CD4-positive, CD25-positive, alpha-beta regulatory T cell (primary cell): Measurements from ENCODE around the gene NUDT1. TPM values are rescaled to one million over a fixed set of nuclear protein-coding genes. Genes with fewer than 3 reads are reported as not detected.

Source experiments
- ATAC-seq, 2 donors: fragments of 150-1000 bp; cut with Tn5 transposase; one replicate each; pipeline ENCODE4 v1.10.0; 2021; ENCODE audit warnings: low read depth in 2 of 2, moderate number of reproducible peaks in 2 of 2, moderate library complexity in 1 of 2
- DNase-seq, 3 donors: peaks; one replicate each; pipeline versions ENCODE4 v3.0.0 to v3.0.0-alpha.2; 2012 to 2022; ENCODE audit warnings: mixed read lengths in 1 of 3
- H3K27ac ChIP-seq: one replicate; pipeline ENCODE4 v1.7.0; 2013; ENCODE audit warnings: mild to moderate bottlenecking, low read length; ENCODE audit not compliant: insufficient read depth, poor library complexity, severe bottlenecking
- H3K27me3 ChIP-seq: one replicate; pipeline ENCODE4 v1.7.0; 2013; ENCODE audit warnings: low read length; ENCODE audit not compliant: control insufficient read depth, insufficient read depth
- H3K36me3 ChIP-seq: one replicate; pipeline ENCODE4 v1.7.0; 2013; ENCODE audit warnings: mild to moderate bottlenecking, low read length, moderate library complexity; ENCODE audit not compliant: control insufficient read depth, insufficient read depth
- H3K4me1 ChIP-seq: 2 replicates; pipeline ENCODE4 v1.7.0; 2013; ENCODE audit warnings: mild to moderate bottlenecking, low read length; ENCODE audit not compliant: insufficient read depth, control insufficient read depth, poor library complexity, severe bottlenecking
- H3K4me3 ChIP-seq: one replicate; pipeline ENCODE4 v1.7.0; 2013; ENCODE audit warnings: low read depth, mild to moderate bottlenecking, low read length, moderate library complexity
- H3K9me3 ChIP-seq, 2 experiments: 1 replicate in 1 of 2; 2 replicates in 1 of 2; pipeline ENCODE4 v1.7.0; 2013; ENCODE audit warnings: low read length in 2 of 2, mild to moderate bottlenecking in 1 of 2, moderate library complexity in 1 of 2; ENCODE audit not compliant: control insufficient read depth in 2 of 2
- H3K27ac Mint-ChIP-seq, 3 donors: one replicate each; pipeline ENCODE4 v1.8.0; 2020 to 2022; ENCODE audit warnings: mild to moderate bottlenecking in 3 of 3, mixed read lengths in 3 of 3, moderate library complexity in 2 of 3
- H3K27me3 Mint-ChIP-seq: one replicate; pipeline ENCODE4 v1.8.0; 2022; ENCODE audit warnings: mild to moderate bottlenecking, mixed read lengths
- H3K36me3 Mint-ChIP-seq: one replicate; pipeline ENCODE4 v1.8.0; 2020; ENCODE audit warnings: mixed read lengths
- H3K4me1 Mint-ChIP-seq, 4 donors: one replicate each; pipeline ENCODE4 v1.8.0; 2020 to 2022; ENCODE audit warnings: mixed read lengths in 4 of 4, mild to moderate bottlenecking in 1 of 4
- H3K4me3 Mint-ChIP-seq, 4 donors: one replicate each; pipeline ENCODE4 v1.8.0; 2020 to 2022; ENCODE audit warnings: mild to moderate bottlenecking in 4 of 4, mixed read lengths in 4 of 4, moderate library complexity in 3 of 4
- H3K9me3 Mint-ChIP-seq, 7 donors: one replicate each; pipeline ENCODE4 v1.8.0; 2020 to 2022; ENCODE audit warnings: mixed read lengths in 7 of 7, mild to moderate bottlenecking in 3 of 7, moderate library complexity in 2 of 7
- polyA plus RNA-seq, 4 donors: library from polyadenylated mRNA; unstranded; fragments of 300-500 nt; fragmentation: Illumina TruSeq; gene quantifications; one replicate each; pipeline ENCODE4 v1.2.3, GENCODE V29; 2021
- total RNA-seq: library from RNA; stranded (reverse); gene quantifications from one replicate; pipeline ENCODE4 v1.2.3, GENCODE V29; 2022

The NUDT1 gene
- total and polyA plus RNA-seq, 5 donors from 2014 or later: 17.5 to 73.7 (median 69.8) TPM

DNA sequence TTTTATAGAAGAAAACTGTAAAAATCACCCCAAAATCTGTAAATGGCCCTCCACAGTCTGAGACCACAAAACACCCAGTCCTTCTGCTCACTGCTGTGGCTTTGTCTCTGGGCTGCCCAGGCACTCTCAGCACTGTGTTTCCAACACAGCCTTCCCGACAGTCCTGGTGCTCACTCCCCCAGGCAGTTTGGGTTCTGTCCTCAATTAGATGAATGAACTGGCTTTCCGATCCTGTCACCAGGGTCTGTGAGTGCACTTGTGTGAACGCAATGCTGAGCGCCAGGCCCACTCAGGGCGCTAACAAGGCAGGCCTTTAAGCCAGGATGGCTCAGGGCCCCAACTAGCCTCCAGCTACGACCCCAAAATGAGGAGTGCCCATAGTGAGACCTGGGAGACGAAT is 12.6 kb upstream of the NUDT1 start:
- no peaks in the 10 kb centered on the region for H3K27me3 ChIP-seq
- H3K27ac ChIP-seq: no peak overlapping the region
- no peaks in the 10 kb centered on the region for H3K9me3 Mint-ChIP-seq
- peaks cover 0 to 51% (median 17%) of the 10 kb centered on the region in 4 donors for H3K4me1 Mint-ChIP-seq
- no peak for ATAC-seq
- peak overlapping the region in 2 of 3 donors; percentile 64 to 71 for H3K27ac Mint-ChIP-seq
- H3K4me1 ChIP-seq: peaks cover 28% of the 10 kb centered on the region
- no peaks in the 10 kb centered on the region for H3K27me3 Mint-ChIP-seq
- H3K36me3 ChIP-seq: peaks cover 28% of the 10 kb centered on the region
- H3K4me3 ChIP-seq: no peak overlapping the region
- H3K4me3 Mint-ChIP-seq: peak overlapping the region; percentile 15 to 76 (median 30)
- peaks cover 7% of the 10 kb centered on the region for H3K36me3 Mint-ChIP-seq
- H3K9me3 ChIP-seq: no peaks in the 10 kb centered on the region
- no peak for DNase-seq

- no peaks in the 10 kb centered on the region for H3K9me3 ChIP-seq
- ATAC-seq (no peak), DNase-seq (no peak)
- H3K27me3 ChIP-seq: no peaks in the 10 kb centered on the region
- peak overlapping the region in 1 of 3 donors; percentile 64 for H3K27ac Mint-ChIP-seq
- H3K4me3 Mint-ChIP-seq: peak overlapping the region in 3 of 4 donors; percentile 29 to 76 (median 31)
- H3K4me3 ChIP-seq: no peak overlapping the region
- no peaks in the 10 kb centered on the region for H3K9me3 Mint-ChIP-seq
- H3K4me1 ChIP-seq: peaks cover 28% of the 10 kb centered on the region
- H3K27me3 Mint-ChIP-seq: no peaks in the 10 kb centered on the region
- no peak overlapping the region for H3K27ac ChIP-seq
- peaks cover 25% of the 10 kb centered on the region for H3K36me3 ChIP-seq
- H3K36me3 Mint-ChIP-seq: peaks cover 11% of the 10 kb centered on the region
- peaks cover 0 to 58% (median 22%) of the 10 kb centered on the region in 4 donors for H3K4me1 Mint-ChIP-seq
Observed at GRCh38 chr7:2230226-2230625, 11.8 kb upstream of the NUDT1 start.

DNA sequence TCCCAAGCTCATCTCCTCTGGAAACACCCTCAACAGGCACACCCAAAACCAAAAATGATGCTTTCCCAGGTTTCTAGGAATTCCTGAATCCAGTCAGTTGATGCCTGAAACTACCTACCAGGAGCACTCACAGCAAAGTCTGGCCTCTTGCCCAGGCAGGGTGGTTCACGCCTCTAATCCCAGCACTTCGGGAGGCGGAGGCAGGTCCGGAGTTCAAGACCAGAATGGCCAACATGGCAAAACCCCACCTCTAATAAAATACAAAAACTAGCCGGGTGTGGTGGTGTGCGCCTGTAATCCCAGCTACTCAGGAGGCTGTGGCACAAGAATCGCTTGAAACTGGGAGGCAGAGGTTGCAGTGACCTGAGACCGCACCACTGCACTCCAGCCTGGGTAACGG is 11.1 kb upstream of the NUDT1 start:
- Histone ChIP-seq H3K4me1 (peaks cover 28% of the 10 kb centered on the region), H3K27me3 (no peaks in the 10 kb centered on the region), H3K27ac (no peak overlapping the region), H3K36me3 (peaks cover 19% of the 10 kb centered on the region), H3K4me3 (no peak overlapping the region), H3K9me3 (no peaks in the 10 kb centered on the region)
- no peak overlapping the region for H3K27ac Mint-ChIP-seq
- no peaks in the 10 kb centered on the region for H3K27me3 Mint-ChIP-seq
- no peak for DNase-seq
- peak overlapping the region in 3 of 4 donors; percentile 28 to 76 (median 65) for H3K4me3 Mint-ChIP-seq
- H3K4me1 Mint-ChIP-seq: peaks cover 0 to 59% (median 22%) of the 10 kb centered on the region in 4 donors
- no peak for ATAC-seq
- peaks cover 10% of the 10 kb centered on the region for H3K36me3 Mint-ChIP-seq
- no peaks in the 10 kb centered on the region for H3K9me3 Mint-ChIP-seq

DNA sequence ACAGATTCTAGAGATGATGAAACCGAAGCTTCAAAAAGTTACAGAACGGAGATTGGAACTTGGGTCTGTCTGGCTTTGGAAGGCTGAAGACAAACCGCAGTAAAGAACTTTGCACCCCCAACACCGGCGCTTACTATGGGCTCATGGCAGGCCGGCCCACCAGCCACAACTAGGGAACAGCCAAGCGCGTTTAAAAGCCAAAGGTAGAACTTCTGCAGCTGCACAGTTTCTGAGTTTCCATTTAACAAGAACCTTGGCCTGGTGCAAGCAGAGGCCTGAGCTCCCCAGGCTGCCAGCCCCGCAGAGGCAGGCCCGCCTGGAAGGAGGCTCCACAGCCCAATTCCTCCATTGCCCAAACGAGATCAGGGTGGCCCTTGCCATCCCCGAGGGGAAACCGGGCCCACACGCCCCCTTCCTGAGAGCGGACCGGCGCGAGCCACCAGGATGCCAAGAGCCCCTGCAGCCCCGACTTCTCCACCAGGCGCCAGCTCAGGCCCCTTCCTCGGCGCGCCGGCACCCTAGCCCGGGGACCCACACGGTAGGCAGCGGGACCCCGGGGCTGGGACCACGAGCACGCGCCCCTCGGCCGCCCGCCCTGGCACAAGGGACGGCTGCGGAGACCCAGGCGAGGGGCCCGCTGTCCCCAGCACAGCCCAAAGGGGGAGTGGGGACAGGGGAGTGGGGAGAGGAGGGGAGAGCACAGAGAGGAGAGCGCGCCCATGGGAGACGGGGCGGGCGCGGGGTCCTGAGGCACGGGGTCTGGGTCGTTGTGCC is 9.8 kb upstream of the NUDT1 start:
- Histone ChIP-seq H3K4me3 (peak overlapping the region; percentile 78), H3K27me3 (no peaks in the 10 kb centered on the region), H3K27ac (peak overlapping the region; percentile 55), H3K4me1 (peaks cover 28% of the 10 kb centered on the region), H3K36me3 (peaks cover 25% of the 10 kb centered on the region), H3K9me3 (no peaks in the 10 kb centered on the region)
- peaks cover 0 to 56% (median 21%) of the 10 kb centered on the region in 4 donors for H3K4me1 Mint-ChIP-seq
- peak; percentile 8 to 32 (median 25) for DNase-seq
- no peaks in the 10 kb centered on the region for H3K27me3 Mint-ChIP-seq
- ATAC-seq: peak; percentile 29 to 52
- no peaks in the 10 kb centered on the region for H3K9me3 Mint-ChIP-seq
- H3K27ac Mint-ChIP-seq: peak overlapping the region in 2 of 3 donors; percentile 88 to 90
- H3K36me3 Mint-ChIP-seq: peaks cover 7% of the 10 kb centered on the region
- peak overlapping the region; percentile 90 to 96 (median 94) for H3K4me3 Mint-ChIP-seq

- Mint-ChIP-seq H3K9me3 (no peaks in the 10 kb centered on the region), H3K27ac (peak within 1 kb of the TSS; percentile 74 to 90 (median 88)), H3K4me3 (peak within 1 kb of the TSS; percentile 95 to 97 (median 96)), H3K4me1 (peaks cover 0 to 52% (median 21%) of the 10 kb centered on the region in 4 donors), H3K27me3 (no peaks in the 10 kb centered on the region), H3K36me3 (peaks cover 10% of the 10 kb centered on the region)
- peak within 1 kb of the TSS; percentile 55 for H3K27ac ChIP-seq
- H3K36me3 ChIP-seq: peaks cover 25% of the 10 kb centered on the region
- ATAC-seq (peak; percentile 88 to 89), DNase-seq (peak; percentile 86 to 90 (median 89))
- H3K27me3 ChIP-seq: no peaks in the 10 kb centered on the region
- H3K4me3 ChIP-seq: peak within 1 kb of the TSS; percentile 90
- no peaks in the 10 kb centered on the region for H3K9me3 ChIP-seq
- H3K4me1 ChIP-seq: peaks cover 28% of the 10 kb centered on the region
Observed at GRCh38 chr7:2232766-2233520, 9.1 kb upstream of the NUDT1 start, which contains the start of gene MAD1L1. MAD1L1 (minus strand) TSS chr7:2232945; CDS start chr7:2230133, 2,812 bp downstream.

DNA sequence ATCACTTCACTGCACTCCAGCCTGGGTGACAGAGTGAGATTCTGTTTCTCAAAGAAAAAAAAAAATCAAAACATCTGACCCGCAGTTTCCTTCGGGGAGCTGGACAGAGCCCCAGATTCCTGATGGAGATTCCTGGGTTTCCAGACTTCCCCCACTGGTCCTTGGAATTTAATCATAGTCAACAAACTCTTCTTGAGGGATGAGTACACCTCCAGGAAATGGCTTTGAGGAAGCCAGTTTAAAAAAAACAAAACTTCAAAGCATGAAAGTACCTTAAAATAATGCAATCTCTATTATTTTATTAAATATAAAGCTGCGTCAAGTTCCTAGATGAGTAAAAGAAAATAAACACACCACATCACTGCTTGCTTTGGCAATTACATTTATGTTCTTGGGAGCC is 8.1 kb upstream of the NUDT1 start:
- Mint-ChIP-seq H3K27ac (peak overlapping the region in 1 of 3 donors; percentile 42), H3K4me3 (peak overlapping the region; percentile 70 to 78 (median 76)), H3K27me3 (no peaks in the 10 kb centered on the region), H3K9me3 (no peaks in the 10 kb centered on the region), H3K36me3 (peaks cover 10% of the 10 kb centered on the region), H3K4me1 (peaks cover 0 to 51% (median 21%) of the 10 kb centered on the region in 4 donors)
- Histone ChIP-seq H3K27ac (no peak overlapping the region), H3K4me1 (peaks cover 28% of the 10 kb centered on the region), H3K4me3 (no peak overlapping the region), H3K27me3 (no peaks in the 10 kb centered on the region), H3K9me3 (no peaks in the 10 kb centered on the region), H3K36me3 (peaks cover 30% of the 10 kb centered on the region)
- ATAC-seq: no peak
- DNase-seq: no peak

GRCh38 chr7:2237109-2237602 is 4.9 kb upstream of the NUDT1 start:
- ATAC-seq (no peak), DNase-seq (no peak)
- Mint-ChIP-seq H3K36me3 (peaks cover 7% of the 10 kb centered on the region), H3K9me3 (no peaks in the 10 kb centered on the region), H3K27ac (no peak overlapping the region), H3K4me3 (peak overlapping the region in 2 of 4 donors; percentile 32 to 68), H3K27me3 (no peaks in the 10 kb centered on the region), H3K4me1 (peaks cover 0 to 43% (median 10%) of the 10 kb centered on the region in 4 donors)
- H3K9me3 ChIP-seq: no peaks in the 10 kb centered on the region
- no peak overlapping the region for H3K4me3 ChIP-seq
- peaks cover 26% of the 10 kb centered on the region for H3K36me3 ChIP-seq
- no peaks in the 10 kb centered on the region for H3K27me3 ChIP-seq
- H3K27ac ChIP-seq: no peak overlapping the region
- H3K4me1 ChIP-seq: peaks cover 14% of the 10 kb centered on the region
